Osteoblast (primary cell): Measurements from ENCODE around the gene WFDC6. TPM values are rescaled to one million over a fixed set of nuclear protein-coding genes. Genes with fewer than 3 reads are reported as not detected.

Experiments used
- DNase-seq: peaks from one replicate; pipeline ENCODE4 v3.0.0; 2011; ENCODE audit warnings: low spot score, mixed read lengths; ENCODE audit not compliant: insufficient read length; ENCODE audit errors: missing footprints
- H2AFZ ChIP-seq: 2 replicates; pipeline ENCODE4 v1.6.0; 2011; ENCODE audit warnings: mild to moderate bottlenecking, low read length
- H3K27ac ChIP-seq: 2 replicates; pipeline ENCODE4 v1.5.1; 2011; ENCODE audit warnings: mild to moderate bottlenecking, low read depth, low read length, moderate library complexity
- H3K27me3 ChIP-seq: 2 replicates; pipeline ENCODE4 v1.6.0; 2012; ENCODE audit warnings: mild to moderate bottlenecking, control low read depth, inconsistent platforms, low read length, moderate library complexity; ENCODE audit not compliant: insufficient read depth
- H3K36me3 ChIP-seq: 2 replicates; pipeline ENCODE4 v1.5.1; 2011; ENCODE audit warnings: mild to moderate bottlenecking, low read length, control low read depth, moderate library complexity; ENCODE audit not compliant: insufficient read depth
- H3K4me1 ChIP-seq: 2 replicates; pipeline ENCODE4 v1.5.1; 2011; ENCODE audit warnings: mild to moderate bottlenecking, low read length, control low read depth, moderate library complexity; ENCODE audit not compliant: insufficient read depth
- H3K4me2 ChIP-seq: 2 replicates; pipeline ENCODE4 v1.6.0; 2011; ENCODE audit warnings: mild to moderate bottlenecking, low read length; ENCODE audit not compliant: insufficient read depth
- H3K4me3 ChIP-seq: fragments of 200-600 bp; sonication (generic); 3 replicates; pipeline ENCODE4 v1.5.1; 2012; ENCODE audit warnings: mild to moderate bottlenecking, low read length, inconsistent platforms; ENCODE audit not compliant: insufficient read depth
- H3K79me2 ChIP-seq: 2 replicates; pipeline ENCODE4 v1.6.0; 2012; ENCODE audit warnings: mild to moderate bottlenecking, low read length, control low read depth, inconsistent platforms; ENCODE audit not compliant: insufficient read depth
- H3K9me3 ChIP-seq: 2 replicates; pipeline ENCODE4 v1.5.1; 2011; ENCODE audit warnings: low read depth, low read length, control low read depth
- H4K20me1 ChIP-seq: 2 replicates; pipeline ENCODE4 v1.6.0; 2012; ENCODE audit warnings: mild to moderate bottlenecking, low read length, control low read depth; ENCODE audit not compliant: insufficient read depth
- total RNA-seq: library from RNA; depleted of rRNA; stranded (reverse); fragments of >200 nt; gene quantifications from 2 replicates; pipeline ENCODE4 v1.2.3, GENCODE V29; 2012
- TF ChIP-seq, protein P1 (sequence below): IDR thresholded peaks from 2 replicates; pipeline ENCODE4 v1.5.1; 2011; ENCODE audit warnings: mild to moderate bottlenecking, low read depth, low read length, moderate library complexity; ENCODE audit errors: extremely low read depth

WFDC6 gene
- total RNA-seq, 1 donor = not detected

GRCh38 chr20:45523821-45524220, 15.5 kb downstream of the WFDC6 start:
- Histone ChIP-seq H3K79me2 (no peaks in the 10 kb centered on the region), H3K27me3 (peaks cover 5% of the 10 kb centered on the region), H4K20me1 (no peaks in the 10 kb centered on the region), H3K9me3 (no peaks in the 10 kb centered on the region), H3K4me3 (no peak overlapping the region), H3K36me3 (no peaks in the 10 kb centered on the region), H3K27ac (no peak overlapping the region), H3K4me2 (no peak overlapping the region), H2AFZ (no peak overlapping the region), H3K4me1 (no peaks in the 10 kb centered on the region)
- TF ChIP-seq, protein P1, sequence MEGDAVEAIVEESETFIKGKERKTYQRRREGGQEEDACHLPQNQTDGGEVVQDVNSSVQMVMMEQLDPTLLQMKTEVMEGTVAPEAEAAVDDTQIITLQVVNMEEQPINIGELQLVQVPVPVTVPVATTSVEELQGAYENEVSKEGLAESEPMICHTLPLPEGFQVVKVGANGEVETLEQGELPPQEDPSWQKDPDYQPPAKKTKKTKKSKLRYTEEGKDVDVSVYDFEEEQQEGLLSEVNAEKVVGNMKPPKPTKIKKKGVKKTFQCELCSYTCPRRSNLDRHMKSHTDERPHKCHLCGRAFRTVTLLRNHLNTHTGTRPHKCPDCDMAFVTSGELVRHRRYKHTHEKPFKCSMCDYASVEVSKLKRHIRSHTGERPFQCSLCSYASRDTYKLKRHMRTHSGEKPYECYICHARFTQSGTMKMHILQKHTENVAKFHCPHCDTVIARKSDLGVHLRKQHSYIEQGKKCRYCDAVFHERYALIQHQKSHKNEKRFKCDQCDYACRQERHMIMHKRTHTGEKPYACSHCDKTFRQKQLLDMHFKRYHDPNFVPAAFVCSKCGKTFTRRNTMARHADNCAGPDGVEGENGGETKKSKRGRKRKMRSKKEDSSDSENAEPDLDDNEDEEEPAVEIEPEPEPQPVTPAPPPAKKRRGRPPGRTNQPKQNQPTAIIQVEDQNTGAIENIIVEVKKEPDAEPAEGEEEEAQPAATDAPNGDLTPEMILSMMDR = no peak
- DNase-seq = no peak

DNA sequence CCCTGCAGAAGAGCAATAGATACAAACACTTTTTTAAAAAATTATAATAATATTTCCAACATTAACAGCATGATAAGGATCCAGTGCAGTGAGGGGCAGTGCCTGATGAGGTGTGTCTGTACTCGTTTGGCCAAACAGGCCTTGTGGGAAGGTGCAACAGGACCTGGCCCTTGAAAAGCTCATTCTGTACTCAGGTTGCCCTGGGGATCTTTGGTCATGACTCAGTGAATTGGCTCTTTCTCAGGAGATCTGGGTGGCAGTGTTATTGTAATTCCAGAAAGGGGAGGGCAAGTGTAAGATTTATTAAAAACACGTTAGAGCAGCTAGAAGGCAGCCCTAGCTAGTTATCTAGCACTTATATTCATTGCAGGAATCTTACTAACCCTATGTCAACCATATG, 21.0 kb downstream of the WFDC6 start:
- H3K4me2 ChIP-seq = no peak overlapping the region
- H3K36me3 ChIP-seq = no peaks in the 10 kb centered on the region
- no peak overlapping the region for H2AFZ ChIP-seq
- no peak overlapping the region for H3K27ac ChIP-seq
- H4K20me1 ChIP-seq = no peaks in the 10 kb centered on the region
- no peaks in the 10 kb centered on the region for H3K4me1 ChIP-seq
- TF ChIP-seq, protein P1 = no peak
- no peaks in the 10 kb centered on the region for H3K79me2 ChIP-seq
- DNase-seq = no peak
- no peaks in the 10 kb centered on the region for H3K27me3 ChIP-seq
- no peak overlapping the region for H3K4me3 ChIP-seq
- no peaks in the 10 kb centered on the region for H3K9me3 ChIP-seq

GRCh38 chr20:45515147-45515913, 24.0 kb downstream of the WFDC6 start, which contains the start of gene SPINT3:
Gene SPINT3, minus strand, starts transcription at chr20:45515622. Its CDS starts 14 bp downstream, at chr20:45515608.
- Histone ChIP-seq H3K36me3 (no peaks in the 10 kb centered on the region), H3K4me2 (no peak within 1 kb of the TSS), H3K4me1 (no peaks in the 10 kb centered on the region), H3K79me2 (no peaks in the 10 kb centered on the region), H3K27me3 (peaks cover 2% of the 10 kb centered on the region), H3K9me3 (no peaks in the 10 kb centered on the region), H4K20me1 (no peaks in the 10 kb centered on the region), H3K27ac (no peak within 1 kb of the TSS), H2AFZ (no peak within 1 kb of the TSS), H3K4me3 (no peak within 1 kb of the TSS)
- no peak for DNase-seq
- TF ChIP-seq, protein P1 = no peak

- H3K79me2 ChIP-seq = no peaks in the 10 kb centered on the region
- peaks cover 5% of the 10 kb centered on the region for H3K27me3 ChIP-seq
- DNase-seq = no peak
- no peak overlapping the region for H3K27ac ChIP-seq
- no peak overlapping the region for H2AFZ ChIP-seq
- no peaks in the 10 kb centered on the region for H3K9me3 ChIP-seq
- no peak overlapping the region for H3K4me2 ChIP-seq
- no peaks in the 10 kb centered on the region for H3K4me1 ChIP-seq
- H3K36me3 ChIP-seq = no peaks in the 10 kb centered on the region
- H4K20me1 ChIP-seq = no peaks in the 10 kb centered on the region
- H3K4me3 ChIP-seq = no peak overlapping the region
- TF ChIP-seq, protein P1 = no peak
These were observed 28.9 kb downstream of the WFDC6 start for GRCh38 chr20:45510242-45510862.
